GDM1 (cell line): ENCODE data around the gene KBTBD8.

Experiments used
- DNase-seq: peaks from one replicate; lab custom pipeline; 2025; lab: John Stamatoyannopoulos, UW

Gene KBTBD8

DNA sequence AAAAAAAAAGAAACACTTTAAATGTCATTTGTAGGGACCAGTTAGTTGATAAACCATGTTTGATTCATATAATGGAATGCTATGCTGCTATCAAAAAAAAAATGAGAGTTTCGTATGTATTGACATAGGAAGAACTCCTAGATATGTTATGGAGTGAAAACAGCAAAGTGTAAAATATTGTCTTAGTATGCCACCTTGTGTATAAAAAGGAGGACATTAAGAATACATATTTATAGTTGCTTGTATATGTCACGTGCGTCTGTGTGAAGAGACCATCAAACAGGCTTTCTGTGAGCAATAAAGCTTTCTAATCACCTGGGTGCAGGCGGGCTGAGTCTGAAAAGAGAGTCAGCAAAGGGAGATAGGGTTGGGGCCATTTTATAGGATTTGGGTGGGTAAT is 39.5 kb downstream of the KBTBD8 start:
- no peak for DNase-seq

DNA sequence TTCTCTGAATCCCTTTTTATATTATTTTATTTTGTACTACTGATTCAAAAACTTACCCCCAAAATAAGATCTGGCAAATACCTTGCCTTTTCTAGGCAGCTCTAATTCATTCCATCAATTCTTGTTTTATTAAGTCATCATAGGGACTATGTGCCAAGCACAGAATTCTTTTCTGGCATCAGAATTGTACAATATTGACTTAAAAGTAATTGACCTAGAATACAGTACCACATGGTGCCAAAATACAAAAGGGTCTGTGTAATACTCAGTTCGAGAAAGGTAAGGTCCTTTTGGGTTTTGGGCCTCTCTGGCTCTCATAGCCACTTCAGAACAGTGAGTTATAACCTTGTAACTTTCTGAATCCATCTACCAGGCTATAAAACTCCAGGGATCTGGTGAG is 46.2 kb downstream of the KBTBD8 start:
- no peak for DNase-seq

DNA sequence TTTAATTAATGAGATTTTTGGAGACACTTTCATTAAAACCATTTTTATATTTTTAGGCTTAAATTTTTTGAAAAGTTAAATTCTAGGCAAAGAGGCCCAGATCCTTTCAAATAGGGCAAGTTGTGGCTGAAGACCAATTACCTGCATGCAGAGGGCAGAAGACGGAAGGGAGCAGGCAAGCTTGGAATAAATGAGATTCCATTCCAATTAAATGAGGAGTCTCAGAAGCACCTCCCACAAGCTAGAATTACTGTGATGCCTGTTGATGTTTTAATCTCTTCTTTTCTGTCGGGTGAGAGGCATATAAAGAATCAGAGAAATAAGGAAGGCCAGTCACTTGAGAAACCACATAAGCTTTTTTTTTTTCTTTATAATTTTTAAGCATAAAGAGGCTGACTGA is 46.8 kb downstream of the KBTBD8 start:
- no peak for DNase-seq

DNA sequence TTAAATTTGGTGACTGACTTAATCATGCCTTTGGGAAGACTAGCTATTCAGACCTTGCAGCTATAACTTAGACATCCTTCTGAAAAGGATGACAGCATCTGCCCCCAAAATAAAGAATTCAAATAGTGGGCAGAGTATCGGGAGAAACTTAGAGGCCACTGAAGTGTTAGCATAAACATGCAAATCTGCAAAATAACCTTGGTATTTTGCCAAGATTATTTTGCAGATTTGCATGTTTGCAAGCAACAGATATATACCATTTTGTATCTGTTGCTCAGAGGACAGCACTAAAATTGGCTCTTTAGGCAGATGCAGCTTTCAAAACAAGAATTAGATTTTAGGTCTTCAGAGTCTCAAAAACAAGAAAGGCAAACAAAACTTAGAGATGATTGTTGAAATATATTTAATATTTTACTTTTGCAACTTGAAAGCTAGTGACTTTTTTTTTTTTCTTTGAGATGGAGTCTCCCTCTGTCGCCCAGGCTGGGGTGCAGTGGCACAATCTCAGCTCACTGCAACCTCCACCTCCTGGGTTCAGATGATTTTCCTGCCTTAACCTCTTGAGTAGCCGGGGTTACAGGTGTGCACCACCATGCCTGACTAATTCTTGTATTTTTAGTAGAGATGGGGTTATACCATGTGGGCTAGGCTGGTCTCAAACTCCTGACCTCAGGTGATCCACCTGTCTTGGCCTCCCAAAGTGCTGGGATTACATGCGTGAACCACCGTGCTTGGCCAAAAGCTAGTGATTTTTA is 47.8 kb downstream of the KBTBD8 start:
- no peak for DNase-seq

DNA sequence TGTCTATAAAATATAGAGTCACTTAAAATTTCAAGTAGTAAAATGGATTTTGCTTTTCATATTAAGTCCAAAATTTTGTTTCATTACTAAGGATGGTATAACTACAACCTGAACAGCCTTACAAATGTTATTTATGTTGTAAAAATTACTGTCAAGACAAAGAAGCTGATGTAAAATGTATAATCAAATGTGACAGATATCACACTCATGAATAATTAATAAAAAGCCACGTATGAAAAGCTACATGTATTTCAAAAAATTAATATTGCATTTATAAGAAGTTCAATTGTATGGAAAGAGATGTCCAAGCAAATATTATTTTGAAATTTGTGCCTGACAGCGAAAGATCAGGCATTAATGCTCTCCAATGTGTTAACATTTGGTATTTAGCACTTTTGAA is 48.9 kb downstream of the KBTBD8 start:
- no peak for DNase-seq

DNA sequence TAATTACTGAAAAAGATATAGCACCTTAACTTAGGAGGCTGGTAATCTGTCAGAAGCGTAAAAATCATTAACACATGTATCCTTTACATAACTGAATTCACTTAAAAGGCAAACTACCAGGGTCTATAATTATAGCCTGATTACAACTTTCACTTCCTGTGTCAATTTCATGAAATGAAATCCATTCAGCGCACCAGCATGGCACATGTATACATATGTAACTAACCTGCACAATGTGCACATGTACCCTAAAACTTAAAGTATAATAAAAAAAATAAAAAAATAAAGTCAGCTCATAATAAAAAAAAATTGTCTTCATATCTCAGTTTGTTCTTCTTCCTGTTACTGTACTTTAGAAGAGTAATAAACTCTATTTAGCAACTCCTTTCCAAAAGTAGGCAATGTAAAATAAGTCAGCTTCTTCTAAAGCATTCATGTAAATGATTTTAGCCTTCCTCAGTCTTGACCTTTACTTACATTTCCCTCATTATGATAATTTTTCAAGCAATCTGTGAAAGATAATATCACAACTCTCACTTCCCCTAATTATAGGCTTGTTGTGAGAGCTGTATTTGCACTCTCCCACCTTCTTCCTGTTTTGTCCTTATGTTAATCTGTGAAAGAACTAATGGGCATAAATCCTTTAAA is 50.1 kb downstream of the KBTBD8 start:
- no peak for DNase-seq

DNA sequence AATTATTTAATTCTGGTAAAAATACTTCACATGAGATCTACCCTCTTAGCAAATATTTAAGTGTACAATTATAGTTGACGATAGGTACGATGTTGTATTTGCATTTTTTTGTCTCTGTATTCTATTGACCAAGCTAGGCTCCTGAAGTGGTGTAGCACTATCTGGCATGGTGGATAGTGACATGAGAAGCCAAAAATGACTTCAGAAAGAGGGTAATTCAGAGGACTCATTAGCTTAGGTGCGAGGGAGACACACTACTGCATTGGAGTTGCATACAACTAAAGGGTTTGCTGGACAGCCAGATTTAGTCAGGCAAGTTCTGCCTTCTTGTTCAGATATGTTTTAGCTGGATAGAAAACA is 50.6 kb downstream of the KBTBD8 start:
- DNase-seq: no peak

DNA sequence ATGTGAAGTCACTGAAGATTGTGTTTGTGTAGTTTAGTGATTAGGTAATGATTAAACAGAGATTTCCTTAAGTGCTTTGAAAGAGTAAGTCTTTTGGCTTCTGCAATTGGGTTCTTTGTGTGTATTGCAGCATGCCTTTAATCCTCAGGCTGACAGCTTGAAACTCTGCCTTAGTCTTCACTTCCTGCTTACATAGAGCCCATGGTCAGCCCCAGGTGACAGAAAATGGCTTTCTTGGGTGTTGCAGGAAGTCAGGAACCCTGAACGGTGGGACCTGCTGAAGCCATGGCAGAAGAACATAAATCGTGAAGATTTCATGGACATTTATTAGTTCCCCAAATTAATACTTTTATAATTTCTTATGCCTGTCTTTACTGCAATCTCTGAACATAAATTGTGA is 61.3 kb downstream of the KBTBD8 start:
- no peak for DNase-seq
